COR-L47 (cell line): ENCODE measurements around the gene DBNDD1.
"Not testable (repeated sequence)": the region's sequence is repeated elsewhere in the genome, so short reads cannot be mapped to it uniquely, and the experiment has no call there.

ENCODE experiments used
- DNase-seq: peaks from one replicate; lab custom pipeline; 2025; lab: John Stamatoyannopoulos, UW

The DBNDD1 gene

GRCh38 chr16:89988951-89989350 lies 30.3 kb downstream of the DBNDD1 start:
- no peak for DNase-seq

GRCh38 chr16:89987169-89987568 lies 32.1 kb downstream of the DBNDD1 start:
- no peak for DNase-seq

- DNase-seq = no peak
Measured at GRCh38 chr16:89986600-89986999, 32.7 kb downstream of the DBNDD1 start.

GRCh38 chr16:89985219-89985618 lies 34.0 kb downstream of the DBNDD1 start:
- DNase-seq = no peak

GRCh38 chr16:89984216-89984615 lies 35.0 kb downstream of the DBNDD1 start:
- no peak for DNase-seq

GRCh38 chr16:89983536-89983935 lies 35.7 kb downstream of the DBNDD1 start:
- DNase-seq = no peak

- DNase-seq = no peak
Measured at GRCh38 chr16:89982318-89982717, 36.9 kb downstream of the DBNDD1 start.

GRCh38 chr16:89981414-89981813 lies 37.8 kb downstream of the DBNDD1 start:
- DNase-seq = no peak

- DNase-seq = no peak
Measured at GRCh38 chr16:89974870-89975269, 44.4 kb downstream of the DBNDD1 start.

- no peak for DNase-seq
Measured at GRCh38 chr16:89973654-89974335, 45.5 kb downstream of the DBNDD1 start.

- no peak for DNase-seq
Measured at GRCh38 chr16:89973235-89973634, 46.0 kb downstream of the DBNDD1 start.

- DNase-seq = peak; percentile 84
Measured at GRCh38 chr16:89972244-89973234, 46.7 kb downstream of the DBNDD1 start.

- no peak for DNase-seq
Measured at GRCh38 chr16:89971495-89972243, 47.6 kb downstream of the DBNDD1 start.

- no peak for DNase-seq
Measured at GRCh38 chr16:89969741-89970410, 49.4 kb downstream of the DBNDD1 start.

- DNase-seq = not testable (repeated sequence)
Measured at GRCh38 chr16:89968074-89968473, 51.2 kb downstream of the DBNDD1 start.

GRCh38 chr16:89967436-89967835 lies 51.8 kb downstream of the DBNDD1 start:
- DNase-seq = not testable (repeated sequence)

- DNase-seq = no peak
Measured at GRCh38 chr16:89966756-89967155, 52.5 kb downstream of the DBNDD1 start.

GRCh38 chr16:89965447-89966225 lies 53.6 kb downstream of the DBNDD1 start:
- DNase-seq = no peak

GRCh38 chr16:89964201-89964600 lies 55.1 kb downstream of the DBNDD1 start:
- DNase-seq = no peak

- no peak for DNase-seq
Measured at GRCh38 chr16:89962754-89963498, 56.3 kb downstream of the DBNDD1 start.
